OCI-LY1 (cell line): ENCODE results near the gene ZNF609.

Experiments
- CTCF ChIP-seq: fragments of 200-600 bp; sonication (generic), shearing (Covaris generic); IDR thresholded peaks from 2 replicates; pipeline ENCODE4 v1.5.1; 2017; ENCODE audit warnings: mild to moderate bottlenecking, antibody characterized with exemption, low read length, moderate library complexity, mixed read lengths
- EZH2 ChIP-seq: fragments of 200-600 bp; sonication (generic), shearing (Covaris generic); IDR thresholded peaks from 2 replicates; pipeline ENCODE4 v1.8.0; 2017; ENCODE audit warnings: borderline replicate concordance, mixed run types, mild to moderate bottlenecking, antibody characterized with exemption, low read length, moderate library complexity, mixed read lengths

GRCh38 chr15:64566629-64567427 lies 106.5 kb downstream of the ZNF609 start:
- no peak for TF ChIP-seq CTCF
- TF ChIP-seq EZH2, result no peak
